OCI-LY7 (cell line): ENCODE measurements around the gene PITPNM3.

Experiments
- CTCF ChIP-seq: fragments of 200-600 bp; sonication (generic); conservative IDR thresholded peaks from 2 replicates; pipeline ENCODE4 v1.5.1; 2014; ENCODE audit warnings: mild to moderate bottlenecking, antibody characterized with exemption, low read length, moderate library complexity, mixed read lengths
- EZH2phosphoT487 ChIP-seq: fragments of 200-600 bp; sonication (generic); IDR thresholded peaks from 2 replicates; pipeline ENCODE4 v1.6.1; 2018; ENCODE audit warnings: low read depth, borderline replicate concordance, mild to moderate bottlenecking, mixed run types, antibody characterized with exemption, low read length, moderate library complexity, mixed read lengths

- no peak for TF ChIP-seq EZH2phosphoT487
- TF ChIP-seq CTCF: no peak
Measured at GRCh38 chr17:6497496-6498221, 58.7 kb downstream of the PITPNM3 start.
